Mucosa of stomach (tissue), 1 donor: ENCODE results near the gene POLK.
A peak's percentile ranks its signal among the peaks of the same experiment; 100 is the strongest.

Experiments
- H3K27me3 ChIP-seq: one replicate; pipeline ENCODE4 v1.7.0; 2013; ENCODE audit warnings: mild to moderate bottlenecking, low read length; ENCODE audit not compliant: control insufficient read depth, insufficient read depth
- H3K36me3 ChIP-seq: one replicate; pipeline ENCODE4 v1.7.0; 2013; ENCODE audit warnings: low read length; ENCODE audit not compliant: control insufficient read depth, insufficient read depth
- H3K4me1 ChIP-seq: one replicate; pipeline ENCODE4 v1.7.0; 2013; ENCODE audit warnings: mild to moderate bottlenecking, low read length; ENCODE audit not compliant: control insufficient read depth, insufficient read depth
- H3K4me3 ChIP-seq: one replicate; pipeline ENCODE4 v1.7.0; 2013; ENCODE audit warnings: low read length
- H3K9ac ChIP-seq: one replicate; pipeline ENCODE4 v1.7.0; 2013; ENCODE audit warnings: mild to moderate bottlenecking, low read length, moderate library complexity
- H3K9me3 ChIP-seq: one replicate; pipeline ENCODE4 v1.7.0; 2013; ENCODE audit warnings: mild to moderate bottlenecking, low read length, moderate library complexity; ENCODE audit not compliant: control insufficient read depth
- donor health status: Pancreatic carcinoma.

POLK gene

DNA sequence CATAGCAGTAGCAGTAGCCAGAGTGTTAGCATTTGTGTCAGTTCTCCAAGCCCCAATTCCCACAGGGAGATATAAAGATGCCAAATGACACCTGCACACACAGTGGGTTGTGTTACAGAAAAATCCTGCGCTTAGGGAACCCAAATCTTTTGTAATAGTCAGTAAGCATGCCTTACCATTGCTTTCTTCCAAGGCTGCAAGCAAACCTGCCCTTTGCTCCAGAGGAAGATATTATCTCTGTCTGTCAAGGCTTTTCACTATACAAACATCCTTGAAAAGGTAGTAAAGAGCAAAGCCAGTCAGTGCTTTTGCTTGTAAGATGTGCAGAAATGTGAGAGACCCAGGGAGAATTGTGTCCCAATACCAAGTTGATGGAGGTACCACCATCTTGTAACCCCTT is 102.5 kb downstream of the POLK start:
- no peaks in the 10 kb centered on the region for H3K27me3 ChIP-seq
- no peaks in the 10 kb centered on the region for H3K9me3 ChIP-seq
- H3K4me3 ChIP-seq, result no peak overlapping the region
- H3K9ac ChIP-seq, result no peak overlapping the region
- H3K36me3 ChIP-seq, result no peaks in the 10 kb centered on the region
- H3K4me1 ChIP-seq, result peaks cover 27% of the 10 kb centered on the region

DNA sequence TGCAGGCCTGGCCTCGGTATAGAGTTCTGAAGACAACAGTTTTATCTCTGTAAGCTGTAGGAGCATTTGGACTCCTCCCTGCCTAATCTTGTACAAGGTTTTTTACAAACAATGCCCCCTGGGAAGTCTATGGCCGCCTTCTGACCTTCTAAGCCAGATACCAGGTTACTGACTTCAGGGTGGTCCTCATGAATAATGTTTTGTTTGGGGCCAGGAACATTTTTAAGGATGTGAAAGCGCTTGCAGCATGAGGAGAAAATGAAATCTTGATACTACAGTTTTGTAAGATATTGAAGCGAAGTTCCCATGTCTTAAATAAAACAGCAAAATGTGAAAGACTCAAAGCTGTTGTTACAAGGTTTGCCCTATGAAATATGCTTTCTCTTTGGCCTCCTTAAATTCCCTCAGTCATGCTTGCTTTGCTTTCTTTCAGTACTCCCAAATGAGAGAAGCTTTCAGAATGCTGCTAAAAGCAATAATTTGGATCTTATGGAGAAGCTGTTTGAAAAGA is 104.7 kb downstream of the POLK start:
- Histone ChIP-seq H3K9me3 (no peaks in the 10 kb centered on the region), H3K9ac (no peak overlapping the region), H3K36me3 (no peaks in the 10 kb centered on the region), H3K27me3 (no peaks in the 10 kb centered on the region), H3K4me3 (no peak overlapping the region), H3K4me1 (peaks cover 45% of the 10 kb centered on the region)

DNA sequence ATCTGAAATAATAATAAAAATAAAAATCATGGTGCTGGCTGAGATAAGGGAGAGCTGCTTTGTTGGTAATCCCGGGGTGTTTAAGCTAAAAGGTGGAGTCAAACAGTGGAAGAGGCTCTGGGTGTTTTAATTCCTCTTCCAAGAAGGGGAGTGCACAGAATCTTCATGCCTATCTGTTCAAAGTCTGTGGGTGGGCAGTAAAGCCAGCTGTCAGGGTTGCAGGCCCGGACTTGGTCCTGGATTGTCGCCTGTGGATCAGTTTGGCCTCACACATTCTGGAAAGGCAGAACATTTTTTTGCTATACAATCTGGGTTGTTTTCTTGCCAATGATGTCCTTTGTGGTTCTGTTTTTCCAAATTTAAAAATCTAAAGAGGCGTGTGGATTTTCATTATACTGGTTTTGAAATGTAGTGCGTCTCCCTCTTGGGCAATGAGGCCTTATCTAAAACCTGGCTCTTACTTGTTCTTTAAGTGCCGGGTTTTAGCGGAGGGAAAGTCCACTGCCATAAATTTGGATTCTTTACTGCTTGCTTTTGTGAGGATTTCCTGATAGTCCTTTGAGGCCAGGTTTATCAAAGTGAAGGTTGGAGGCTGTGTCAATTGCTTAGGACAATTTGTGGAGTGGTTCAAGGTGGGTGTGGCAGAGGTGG is 105.4 kb downstream of the POLK start:
- Histone ChIP-seq H3K9me3 (no peaks in the 10 kb centered on the region), H3K36me3 (no peaks in the 10 kb centered on the region), H3K9ac (no peak overlapping the region), H3K4me1 (peaks cover 49% of the 10 kb centered on the region), H3K27me3 (no peaks in the 10 kb centered on the region), H3K4me3 (no peak overlapping the region)

DNA sequence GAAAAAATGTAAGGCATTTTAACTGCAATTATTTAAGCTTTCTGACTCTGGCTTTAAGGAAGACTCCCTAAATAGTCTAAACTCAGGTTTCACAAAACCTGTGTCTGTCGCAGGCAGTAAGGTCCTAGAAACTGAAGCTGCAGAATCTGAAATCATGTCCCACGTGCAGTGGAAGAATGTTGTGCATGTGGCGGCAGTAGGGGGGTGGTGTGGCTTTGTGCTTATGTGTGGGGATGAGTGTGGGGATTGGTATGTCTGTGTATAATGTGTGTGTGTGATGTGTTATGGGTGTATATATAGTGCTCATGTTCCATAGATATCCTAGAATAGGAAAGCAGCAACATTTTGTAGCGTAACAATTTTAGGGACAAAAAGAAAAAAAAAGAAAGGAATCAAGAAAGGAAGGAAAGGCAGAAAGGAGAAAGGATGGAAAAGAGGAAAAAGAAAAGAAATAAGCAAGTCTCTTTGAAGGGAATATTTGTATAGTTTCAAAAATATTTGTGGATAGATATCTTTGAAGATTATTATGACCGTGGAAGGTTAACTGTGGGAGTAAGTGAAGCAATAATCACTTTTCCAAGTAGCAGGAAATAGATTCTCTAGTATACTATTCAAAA is 106.2 kb downstream of the POLK start:
- Histone ChIP-seq H3K27me3 (no peaks in the 10 kb centered on the region), H3K9me3 (no peaks in the 10 kb centered on the region), H3K4me1 (peaks cover 53% of the 10 kb centered on the region), H3K36me3 (no peaks in the 10 kb centered on the region), H3K4me3 (no peak overlapping the region), H3K9ac (no peak overlapping the region)

DNA sequence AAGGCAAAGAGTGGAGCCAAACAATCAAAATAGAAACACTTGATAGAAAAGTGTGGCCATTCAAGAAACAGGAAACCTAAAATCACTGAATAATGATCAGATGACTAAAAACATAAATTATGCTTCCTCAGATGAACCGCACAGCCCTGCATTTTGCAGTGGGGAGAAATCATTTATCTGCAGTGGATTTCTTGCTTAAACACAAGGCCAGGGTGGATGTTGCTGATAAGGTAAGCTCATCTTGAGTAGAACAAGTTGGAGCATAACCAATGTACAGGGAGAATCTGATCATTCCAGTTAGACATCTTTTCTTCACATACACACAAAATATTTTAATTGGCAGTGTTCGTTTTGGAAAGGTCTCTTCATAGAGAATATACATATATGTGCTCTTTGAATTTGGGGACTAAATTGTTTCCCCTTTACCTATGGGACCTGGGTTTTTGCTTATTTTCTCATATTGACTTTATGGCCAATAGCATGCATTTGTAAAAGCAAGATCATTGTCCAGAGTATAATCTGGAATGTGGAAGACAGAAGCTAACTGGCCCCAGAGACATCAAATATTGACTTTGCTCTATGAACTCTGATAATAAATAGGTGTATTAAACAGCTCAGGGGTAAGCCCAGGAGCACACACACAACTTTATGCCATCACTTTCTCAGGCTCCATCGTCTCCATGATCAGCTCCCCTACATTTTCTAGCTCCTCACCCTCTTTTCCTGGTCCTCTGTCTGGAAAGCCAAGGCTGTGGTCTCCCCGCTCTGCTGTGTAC is 108.7 kb downstream of the POLK start:
- no peaks in the 10 kb centered on the region for H3K27me3 ChIP-seq
- H3K9me3 ChIP-seq, result no peaks in the 10 kb centered on the region
- H3K9ac ChIP-seq, result no peak overlapping the region
- no peak overlapping the region for H3K4me3 ChIP-seq
- H3K36me3 ChIP-seq, result no peaks in the 10 kb centered on the region
- peaks cover 70% of the 10 kb centered on the region for H3K4me1 ChIP-seq

DNA sequence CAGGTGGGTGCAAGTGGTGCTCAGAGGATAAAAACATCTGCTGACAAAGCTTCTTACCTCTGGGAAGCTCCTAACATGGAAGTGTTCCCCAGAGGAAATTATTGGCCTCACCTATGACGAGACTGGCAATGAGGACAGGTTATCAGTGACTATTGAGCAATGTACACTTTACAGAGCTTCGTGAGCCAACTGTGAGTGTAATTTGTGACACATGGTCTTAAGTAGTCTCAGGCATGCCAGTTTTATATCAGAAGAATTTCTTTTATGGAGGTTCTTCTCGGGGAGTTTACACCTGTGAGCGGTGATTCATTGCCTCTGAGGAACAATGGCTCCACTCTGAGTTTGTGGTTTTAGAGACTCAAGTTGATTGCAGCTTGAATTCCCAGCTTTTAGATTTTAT is 110.9 kb downstream of the POLK start:
- H3K4me3 ChIP-seq, result no peak overlapping the region

DNA sequence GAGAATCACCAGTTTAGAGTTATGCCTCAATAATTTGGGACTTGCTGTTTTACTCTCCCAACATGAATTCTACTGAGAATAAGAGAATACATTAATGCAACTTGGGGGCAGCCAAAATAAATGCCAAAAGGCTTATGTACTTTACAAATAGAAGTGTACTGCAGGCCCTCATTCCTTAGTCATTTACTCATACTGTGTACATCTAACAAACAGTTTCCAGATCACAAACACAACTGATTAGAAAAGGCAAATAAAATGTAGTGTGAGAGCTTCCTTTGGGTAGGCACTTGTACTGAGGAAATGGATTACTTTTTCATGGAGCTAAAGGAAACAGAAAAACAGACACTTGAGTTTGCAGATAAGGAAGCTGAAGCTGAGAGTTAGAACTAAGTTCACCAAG is 112.2 kb downstream of the POLK start:
- Histone ChIP-seq H3K4me1 (peaks cover 48% of the 10 kb centered on the region), H3K36me3 (no peaks in the 10 kb centered on the region), H3K4me3 (no peak overlapping the region), H3K9me3 (no peaks in the 10 kb centered on the region), H3K27me3 (no peaks in the 10 kb centered on the region), H3K9ac (peak overlapping the region; percentile 22)

More for the DNA sequence above, 110.9 kb downstream of the POLK start:
- Histone ChIP-seq H3K9ac (no peak overlapping the region), H3K4me1 (peaks cover 53% of the 10 kb centered on the region), H3K27me3 (no peaks in the 10 kb centered on the region), H3K9me3 (no peaks in the 10 kb centered on the region), H3K36me3 (no peaks in the 10 kb centered on the region)

DNA sequence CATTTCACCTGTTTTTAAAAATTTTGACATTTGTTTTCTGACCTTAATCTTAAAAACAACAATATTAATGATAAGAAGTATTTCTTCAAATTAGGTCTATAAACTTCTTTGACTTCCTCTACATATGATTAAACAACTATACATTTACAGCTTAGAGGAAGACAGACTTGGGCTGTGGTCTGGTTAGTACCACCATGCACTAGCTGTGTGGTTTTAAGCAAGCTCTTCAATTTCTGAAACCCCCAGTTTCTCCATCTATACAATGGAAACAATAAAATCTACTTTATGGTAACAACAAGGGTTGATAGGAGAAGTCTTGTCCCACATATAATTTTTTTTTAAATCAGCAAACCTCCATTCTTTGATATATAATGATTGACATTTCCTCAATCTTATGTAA is 115.3 kb downstream of the POLK start:
- H3K36me3 ChIP-seq, result no peaks in the 10 kb centered on the region
- no peak overlapping the region for H3K4me3 ChIP-seq
- H3K4me1 ChIP-seq, result peaks cover 31% of the 10 kb centered on the region
- H3K9me3 ChIP-seq, result no peaks in the 10 kb centered on the region
- H3K9ac ChIP-seq, result no peak overlapping the region
- no peaks in the 10 kb centered on the region for H3K27me3 ChIP-seq

DNA sequence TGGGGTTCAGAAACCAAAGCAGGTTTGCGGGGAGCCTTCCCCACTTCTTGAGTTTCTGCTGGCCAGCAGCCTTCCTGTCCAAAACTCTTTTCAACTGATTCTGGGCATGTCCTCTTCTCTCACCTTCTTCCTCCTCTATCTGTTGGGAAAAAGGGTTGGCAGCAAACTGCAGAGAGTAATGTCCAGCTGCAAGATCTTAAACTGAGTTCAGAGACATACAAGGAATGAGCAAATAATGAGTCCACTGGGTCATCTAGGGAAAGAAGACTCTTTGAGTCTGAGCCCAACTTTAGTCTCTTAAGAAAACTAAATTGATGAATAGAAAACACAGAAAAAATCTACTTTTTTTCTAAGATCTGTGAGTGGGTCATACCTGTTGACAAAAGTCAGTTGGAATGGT is 116.1 kb downstream of the POLK start:
- Histone ChIP-seq H3K4me1 (peaks cover 26% of the 10 kb centered on the region), H3K9ac (no peak overlapping the region)

DNA sequence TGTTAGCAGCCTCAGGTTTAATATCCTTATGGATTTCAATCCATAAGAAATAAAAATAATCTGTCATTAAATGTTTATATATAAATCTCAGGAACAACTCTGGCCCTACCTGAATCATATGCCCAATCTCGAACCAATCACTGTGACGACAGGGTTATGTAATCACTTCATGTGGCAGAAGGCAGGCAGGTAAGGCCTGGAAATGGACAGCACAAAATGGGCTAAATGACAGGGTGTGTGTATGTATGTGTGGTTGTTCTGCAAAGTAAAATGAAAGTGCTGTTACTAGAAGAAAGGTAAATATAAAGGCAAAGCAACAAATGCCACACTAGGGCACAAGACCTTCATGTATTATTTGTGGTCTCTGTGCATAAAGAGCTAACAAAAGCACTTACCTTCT is 119.2 kb downstream of the POLK start:
- H3K9ac ChIP-seq, result no peak overlapping the region
- H3K36me3 ChIP-seq, result no peaks in the 10 kb centered on the region
- H3K4me1 ChIP-seq, result peaks cover 4% of the 10 kb centered on the region
- no peaks in the 10 kb centered on the region for H3K27me3 ChIP-seq
- no peak overlapping the region for H3K4me3 ChIP-seq
- H3K9me3 ChIP-seq, result no peaks in the 10 kb centered on the region

More for the DNA sequence above, 116.1 kb downstream of the POLK start:
- Histone ChIP-seq H3K9me3 (no peaks in the 10 kb centered on the region), H3K27me3 (no peaks in the 10 kb centered on the region), H3K36me3 (no peaks in the 10 kb centered on the region), H3K4me3 (no peak overlapping the region)

DNA sequence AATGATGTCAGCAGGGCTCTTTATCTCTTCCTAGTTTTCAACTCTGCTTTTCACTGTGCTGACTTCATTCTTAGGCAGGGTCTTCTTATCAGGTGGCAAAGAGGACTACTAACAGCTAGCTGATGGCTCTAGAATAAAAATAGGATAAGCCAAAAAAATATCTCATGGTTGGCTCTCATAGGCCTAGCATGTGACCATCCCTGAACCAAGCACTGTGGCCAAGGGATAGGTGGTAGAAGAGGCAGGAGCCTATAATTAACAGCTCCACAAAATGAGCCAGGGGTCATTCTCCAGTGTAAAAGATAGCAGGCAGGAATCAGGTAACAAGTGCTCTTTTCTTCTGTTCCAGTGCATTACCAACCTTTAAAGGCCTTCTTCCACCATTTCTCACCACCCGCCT is 120.6 kb downstream of the POLK start:
- Histone ChIP-seq H3K4me1 (peaks cover 4% of the 10 kb centered on the region), H3K4me3 (no peak overlapping the region), H3K9ac (no peak overlapping the region), H3K36me3 (no peaks in the 10 kb centered on the region), H3K27me3 (no peaks in the 10 kb centered on the region), H3K9me3 (no peaks in the 10 kb centered on the region)

DNA sequence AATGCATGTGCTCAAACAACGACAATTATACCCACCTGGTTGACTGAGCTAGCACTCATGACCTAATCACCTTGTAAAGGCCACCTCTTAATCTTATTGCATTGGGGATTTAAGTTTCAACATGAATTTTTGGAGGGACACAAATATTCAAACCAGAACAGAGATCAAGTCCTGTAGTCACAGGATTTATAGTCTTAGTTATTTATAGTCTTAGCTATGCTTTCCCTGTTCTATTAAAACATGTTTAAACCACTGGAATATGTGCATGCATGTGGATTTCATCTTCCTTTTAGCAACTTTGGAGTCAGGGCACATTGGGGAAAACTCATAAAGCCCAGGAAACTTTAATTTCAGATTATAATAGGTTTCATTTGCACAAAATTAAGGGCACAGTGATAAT is 126.3 kb downstream of the POLK start:
- Histone ChIP-seq H3K36me3 (no peaks in the 10 kb centered on the region), H3K27me3 (no peaks in the 10 kb centered on the region), H3K9ac (no peak overlapping the region), H3K4me3 (no peak overlapping the region), H3K9me3 (no peaks in the 10 kb centered on the region), H3K4me1 (no peaks in the 10 kb centered on the region)
